ENCODE measurements around the gene LGI4. TPM values are rescaled to one million over a fixed set of nuclear protein-coding genes. Genes with fewer than 3 reads are reported as not detected.

LGI4 gene
- total RNA-seq, 1 donor from 2014 or later, result 0.20 TPM

- Histone ChIP-seq H3K9ac (ENCODE audit: low read length) (no peak overlapping the region), H3K36me3 (ENCODE audit: insufficient read depth, low read length) (no peaks in the 10 kb centered on the region), H3K4me1 (ENCODE audit: insufficient read depth, low read length) (peaks cover 12% of the 10 kb centered on the region), H3K79me2 (ENCODE audit: insufficient read depth, low read length) (no peaks in the 10 kb centered on the region), H4K20me1 (ENCODE audit: insufficient read depth, low read length) (no peaks in the 10 kb centered on the region), H3K27ac (ENCODE audit: low read depth, low read length) (no peak overlapping the region), H2AFZ (ENCODE audit: low read depth, low read length) (no peak overlapping the region), H3K4me3 (ENCODE audit: insufficient read depth, low read depth, low read length) (no peak overlapping the region), H3K27me3 (ENCODE audit: insufficient read depth, low read length) (no peaks in the 10 kb centered on the region), H3K9me3 (ENCODE audit: insufficient read depth, low read depth, low read length) (no peaks in the 10 kb centered on the region), H3K4me2 (ENCODE audit: low read length) (no peak overlapping the region)
- peaks cover 4% of the 10 kb centered on the region for H3K4me1 Mint-ChIP-seq (ENCODE audit: low read depth, unreplicated experiment)
- no peak for TF ChIP-seq EZH2 (IDR thresholded peaks at IDR 0.05; ENCODE audit: insufficient read depth, low read length)
- TF ChIP-seq, protein P1, sequence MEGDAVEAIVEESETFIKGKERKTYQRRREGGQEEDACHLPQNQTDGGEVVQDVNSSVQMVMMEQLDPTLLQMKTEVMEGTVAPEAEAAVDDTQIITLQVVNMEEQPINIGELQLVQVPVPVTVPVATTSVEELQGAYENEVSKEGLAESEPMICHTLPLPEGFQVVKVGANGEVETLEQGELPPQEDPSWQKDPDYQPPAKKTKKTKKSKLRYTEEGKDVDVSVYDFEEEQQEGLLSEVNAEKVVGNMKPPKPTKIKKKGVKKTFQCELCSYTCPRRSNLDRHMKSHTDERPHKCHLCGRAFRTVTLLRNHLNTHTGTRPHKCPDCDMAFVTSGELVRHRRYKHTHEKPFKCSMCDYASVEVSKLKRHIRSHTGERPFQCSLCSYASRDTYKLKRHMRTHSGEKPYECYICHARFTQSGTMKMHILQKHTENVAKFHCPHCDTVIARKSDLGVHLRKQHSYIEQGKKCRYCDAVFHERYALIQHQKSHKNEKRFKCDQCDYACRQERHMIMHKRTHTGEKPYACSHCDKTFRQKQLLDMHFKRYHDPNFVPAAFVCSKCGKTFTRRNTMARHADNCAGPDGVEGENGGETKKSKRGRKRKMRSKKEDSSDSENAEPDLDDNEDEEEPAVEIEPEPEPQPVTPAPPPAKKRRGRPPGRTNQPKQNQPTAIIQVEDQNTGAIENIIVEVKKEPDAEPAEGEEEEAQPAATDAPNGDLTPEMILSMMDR (IDR thresholded peaks at IDR 0.05; ENCODE audit: insufficient read depth, low read depth, low read length), result no peak
- FAIRE-seq (no peak), DNase-seq (ENCODE audit: low read depth) (no peak)
- H3K4me3 Mint-ChIP-seq (ENCODE audit: unreplicated experiment), result no peak overlapping the region
- H3K9me3 Mint-ChIP-seq (ENCODE audit: unreplicated experiment), result no peaks in the 10 kb centered on the region
- H3K36me3 Mint-ChIP-seq (ENCODE audit: low read depth, unreplicated experiment), result no peaks in the 10 kb centered on the region
- no peak overlapping the region for H3K27ac Mint-ChIP-seq (ENCODE audit: unreplicated experiment)
- H3K27me3 Mint-ChIP-seq (ENCODE audit: low read depth, unreplicated experiment), result peaks cover 14% of the 10 kb centered on the region
Measured at GRCh38 chr19:35093430-35093829, 41.4 kb downstream of the LGI4 start.

DNA sequence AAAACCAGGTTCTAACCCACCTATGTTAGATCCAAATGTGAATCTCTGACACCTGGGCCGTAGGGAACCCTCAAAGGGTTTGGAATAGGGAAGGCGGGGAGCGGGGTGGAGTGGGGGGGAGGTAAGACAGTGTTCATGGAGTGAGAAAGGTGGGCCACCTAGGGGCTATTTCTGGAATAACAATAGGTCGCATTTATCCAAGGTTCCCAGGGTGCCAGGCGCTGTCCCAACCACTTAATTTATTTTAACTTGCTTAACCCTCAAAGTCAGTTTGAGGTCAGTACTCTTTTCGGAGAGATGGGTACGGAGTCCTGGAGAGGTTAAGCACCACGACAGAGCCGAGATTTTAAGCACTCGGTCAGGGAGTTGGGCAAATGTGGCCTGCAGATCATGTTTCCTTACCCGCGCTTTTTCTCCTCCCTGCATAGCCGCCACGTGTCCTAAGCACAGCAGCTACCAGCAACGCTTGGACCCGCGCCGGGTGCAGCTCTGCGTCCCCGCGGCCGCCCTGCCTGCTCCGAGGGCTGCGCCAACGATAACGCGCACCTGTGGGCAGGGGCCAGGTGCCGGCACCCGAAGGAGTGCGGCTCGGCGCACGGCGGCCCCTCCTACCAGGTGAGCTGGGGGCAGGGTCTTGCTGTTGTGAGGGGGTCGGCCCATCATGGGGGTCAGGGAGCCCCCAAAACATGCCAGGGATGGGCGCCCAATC, 44.2 kb downstream of the LGI4 start:
- Histone ChIP-seq H3K9ac (ENCODE audit: low read length) (no peak overlapping the region), H3K4me3 (ENCODE audit: insufficient read depth, low read depth, low read length) (no peak overlapping the region), H3K36me3 (ENCODE audit: insufficient read depth, low read length) (no peaks in the 10 kb centered on the region), H3K4me2 (ENCODE audit: low read length) (peak overlapping the region; percentile 77), H2AFZ (ENCODE audit: low read depth, low read length) (peak overlapping the region; percentile 80), H3K27ac (ENCODE audit: low read depth, low read length) (no peak overlapping the region), H4K20me1 (ENCODE audit: insufficient read depth, low read length) (no peaks in the 10 kb centered on the region), H3K27me3 (ENCODE audit: insufficient read depth, low read length) (no peaks in the 10 kb centered on the region), H3K79me2 (ENCODE audit: insufficient read depth, low read length) (no peaks in the 10 kb centered on the region), H3K9me3 (ENCODE audit: insufficient read depth, low read depth, low read length) (no peaks in the 10 kb centered on the region), H3K4me1 (ENCODE audit: insufficient read depth, low read length) (peaks cover 17% of the 10 kb centered on the region)
- Mint-ChIP-seq H3K36me3 (ENCODE audit: low read depth, unreplicated experiment) (no peaks in the 10 kb centered on the region), H3K27me3 (ENCODE audit: low read depth, unreplicated experiment) (peaks cover 9% of the 10 kb centered on the region), H3K9me3 (ENCODE audit: unreplicated experiment) (no peaks in the 10 kb centered on the region), H3K4me3 (ENCODE audit: unreplicated experiment) (no peak overlapping the region), H3K4me1 (ENCODE audit: low read depth, unreplicated experiment) (peaks cover 5% of the 10 kb centered on the region), H3K27ac (ENCODE audit: unreplicated experiment) (no peak overlapping the region)
- TF ChIP-seq, protein P1 (IDR thresholded peaks at IDR 0.05; ENCODE audit: insufficient read depth, low read depth, low read length), result peak; percentile 33
- TF ChIP-seq EZH2 (IDR thresholded peaks at IDR 0.05; ENCODE audit: insufficient read depth, low read length), result no peak
- DNase-seq (ENCODE audit: low read depth) (peak; percentile 28), FAIRE-seq (peak; percentile 43)

- Histone ChIP-seq H2AFZ (ENCODE audit: low read depth, low read length) (peak overlapping the region; percentile 9), H4K20me1 (ENCODE audit: insufficient read depth, low read length) (no peaks in the 10 kb centered on the region), H3K9me3 (ENCODE audit: insufficient read depth, low read depth, low read length) (no peaks in the 10 kb centered on the region), H3K4me3 (ENCODE audit: insufficient read depth, low read depth, low read length) (no peak overlapping the region), H3K4me1 (ENCODE audit: insufficient read depth, low read length) (peaks cover 17% of the 10 kb centered on the region), H3K27me3 (ENCODE audit: insufficient read depth, low read length) (no peaks in the 10 kb centered on the region), H3K4me2 (ENCODE audit: low read length) (peak overlapping the region; percentile 77), H3K36me3 (ENCODE audit: insufficient read depth, low read length) (no peaks in the 10 kb centered on the region), H3K27ac (ENCODE audit: low read depth, low read length) (no peak overlapping the region), H3K9ac (ENCODE audit: low read length) (no peak overlapping the region), H3K79me2 (ENCODE audit: insufficient read depth, low read length) (no peaks in the 10 kb centered on the region)
- Mint-ChIP-seq H3K4me3 (ENCODE audit: unreplicated experiment) (no peak overlapping the region), H3K27ac (ENCODE audit: unreplicated experiment) (no peak overlapping the region), H3K27me3 (ENCODE audit: low read depth, unreplicated experiment) (peaks cover 12% of the 10 kb centered on the region), H3K4me1 (ENCODE audit: low read depth, unreplicated experiment) (peaks cover 5% of the 10 kb centered on the region), H3K9me3 (ENCODE audit: unreplicated experiment) (no peaks in the 10 kb centered on the region), H3K36me3 (ENCODE audit: low read depth, unreplicated experiment) (no peaks in the 10 kb centered on the region)
- FAIRE-seq (no peak), DNase-seq (ENCODE audit: low read depth) (no peak)
- TF ChIP-seq EZH2 (IDR thresholded peaks at IDR 0.05; ENCODE audit: insufficient read depth, low read length), result no peak
- TF ChIP-seq, protein P1 (IDR thresholded peaks at IDR 0.05; ENCODE audit: insufficient read depth, low read depth, low read length), result no peak
Measured at GRCh38 chr19:35090160-35090505, 44.7 kb downstream of the LGI4 start.
